ENCODE measurements around the gene RELT.

GRCh38 chr11:73405146-73405510, 28.9 kb downstream of the RELT start:
- TF ChIP-seq CTCF (IDR thresholded peaks at IDR 0.05 in 8 of 11, conservative IDR thresholded peaks at IDR 0.05 in 3 of 11) (no peak), POLR2A (IDR thresholded peaks at IDR 0.05) (no peak), POLR2AphosphoS5 (IDR thresholded peaks at IDR 0.05) (no peak)

Measured in spleen (tissue), 7 donors.